NCI-H146 treated with DMSO at 0.1 percent for 48 hours (cell line): ENCODE data around the gene CRMP1.

Experiments used
- DNase-seq: peaks from one replicate; lab custom pipeline; 2025; ENCODE audit not compliant: unreplicated experiment; lab: John Stamatoyannopoulos, UW

The CRMP1 gene

DNA sequence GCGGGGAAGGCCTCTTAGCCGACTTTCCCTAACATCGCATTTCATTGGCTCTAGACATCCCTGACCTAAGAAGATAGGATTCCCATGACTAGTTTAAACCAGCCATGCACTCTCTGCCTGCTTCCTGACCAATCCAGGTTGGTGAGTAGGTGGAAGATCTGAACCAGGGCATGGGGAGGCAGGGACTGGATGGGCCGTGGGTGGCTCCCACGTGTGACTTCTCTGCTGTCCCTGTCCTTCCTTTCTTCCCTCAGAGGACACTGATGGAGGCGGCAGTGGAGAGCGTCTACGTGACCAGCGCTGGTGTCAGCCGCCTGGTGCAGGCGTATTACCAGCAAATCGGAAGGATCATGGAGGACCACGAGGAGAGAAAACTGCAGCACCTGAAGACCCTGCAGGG, 91.2 kb downstream of the CRMP1 start:
- DNase-seq = no peak

DNA sequence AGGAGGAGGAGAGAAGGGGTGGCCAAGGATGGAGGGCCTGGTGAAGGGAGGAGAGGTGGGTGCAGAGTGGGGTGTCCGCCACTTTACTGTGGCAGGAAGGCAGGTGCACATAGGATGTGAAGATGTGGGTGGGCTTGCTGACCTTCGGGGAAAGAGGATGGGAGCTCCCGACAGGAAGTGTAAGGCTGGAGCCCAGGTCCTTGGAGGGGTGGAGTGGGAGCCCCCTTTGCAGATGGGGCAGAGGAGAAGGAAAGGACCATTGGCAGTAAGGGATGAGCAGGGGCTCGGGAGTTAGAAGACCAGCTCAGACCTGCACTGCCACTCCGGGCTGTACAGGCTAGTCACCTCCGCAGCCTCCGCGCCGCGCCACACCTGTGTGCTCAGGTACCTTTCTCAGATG, 92.4 kb downstream of the CRMP1 start:
- DNase-seq = no peak

DNA sequence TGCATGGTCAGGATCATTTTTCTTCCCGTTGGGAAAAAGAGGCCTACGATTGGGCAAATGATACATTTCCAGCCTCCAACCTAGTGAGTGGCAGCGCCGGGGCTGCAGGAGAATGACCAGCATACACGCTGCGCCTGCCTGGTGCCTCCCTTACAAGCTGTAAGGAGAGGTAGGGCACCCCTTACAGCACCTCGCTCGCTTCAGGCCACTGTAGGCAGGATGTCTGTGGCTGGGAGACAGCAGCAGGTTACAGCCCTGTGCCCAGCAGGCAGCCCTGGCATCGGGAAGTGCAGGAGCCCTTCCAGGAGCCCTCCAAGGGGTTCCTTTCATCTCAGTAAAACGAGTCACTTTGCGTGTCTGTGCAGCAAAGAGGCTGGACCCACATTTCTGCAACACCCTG, 93.5 kb downstream of the CRMP1 start:
- no peak for DNase-seq

DNA sequence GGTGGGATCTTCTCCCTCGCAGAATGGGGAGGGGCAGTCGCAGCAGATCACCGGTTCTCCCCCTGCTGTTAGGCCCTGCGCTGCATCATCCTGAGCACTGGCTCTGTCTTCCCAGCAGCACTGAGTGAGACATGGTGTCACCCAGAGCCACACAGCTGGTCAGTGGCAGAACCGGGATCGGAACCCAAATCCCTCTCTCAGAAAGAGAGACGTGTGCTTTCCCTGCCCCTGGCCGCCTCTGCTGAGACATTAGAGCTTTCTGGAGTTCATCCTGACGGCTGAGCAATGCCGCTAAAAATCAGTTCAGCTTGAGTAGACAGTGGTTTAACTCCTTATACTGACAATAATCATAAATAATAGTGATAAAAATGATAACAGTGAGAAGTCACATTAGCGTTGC, 93.9 kb downstream of the CRMP1 start:
- DNase-seq = no peak

DNA sequence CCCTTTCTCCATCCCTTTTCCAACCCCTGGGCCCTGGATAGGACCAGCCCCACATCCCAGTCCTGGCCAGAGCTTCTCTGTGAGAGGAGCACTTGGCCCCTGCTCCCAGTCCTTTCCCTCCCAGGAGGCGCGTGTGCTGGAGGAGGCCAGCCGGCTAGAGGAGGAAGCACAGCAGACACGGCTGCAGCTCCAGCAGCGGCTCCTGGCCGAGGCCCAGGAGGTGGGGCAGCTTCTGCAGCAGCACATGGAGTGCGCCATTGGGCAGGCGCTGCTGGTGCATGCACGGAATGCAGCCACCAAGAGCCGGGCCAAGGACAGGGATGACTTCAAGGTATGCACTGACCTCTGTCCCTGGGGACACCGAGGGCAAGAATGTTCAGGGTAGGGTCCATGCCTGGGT, 94.4 kb downstream of the CRMP1 start:
- DNase-seq = no peak

DNA sequence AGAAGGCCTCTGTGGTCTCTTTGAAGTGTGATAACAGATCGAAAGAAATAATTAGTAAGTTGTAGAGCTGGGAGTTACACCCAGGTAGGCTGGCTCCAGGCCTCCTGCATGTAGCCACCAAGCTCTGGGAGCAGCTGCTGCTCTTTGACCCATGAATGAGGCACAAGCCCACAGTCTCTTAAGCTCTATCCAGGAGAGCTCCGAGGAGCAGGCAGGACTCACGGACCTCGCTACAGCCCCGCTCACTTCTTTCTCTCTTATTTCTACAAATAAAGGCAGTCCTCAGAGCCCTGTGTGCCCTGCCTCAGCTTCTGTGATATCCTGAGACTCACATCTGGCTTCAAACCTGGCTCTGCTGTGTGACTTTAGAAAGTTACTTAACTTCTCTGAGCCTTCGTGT, 95.0 kb downstream of the CRMP1 start:
- DNase-seq = no peak

DNA sequence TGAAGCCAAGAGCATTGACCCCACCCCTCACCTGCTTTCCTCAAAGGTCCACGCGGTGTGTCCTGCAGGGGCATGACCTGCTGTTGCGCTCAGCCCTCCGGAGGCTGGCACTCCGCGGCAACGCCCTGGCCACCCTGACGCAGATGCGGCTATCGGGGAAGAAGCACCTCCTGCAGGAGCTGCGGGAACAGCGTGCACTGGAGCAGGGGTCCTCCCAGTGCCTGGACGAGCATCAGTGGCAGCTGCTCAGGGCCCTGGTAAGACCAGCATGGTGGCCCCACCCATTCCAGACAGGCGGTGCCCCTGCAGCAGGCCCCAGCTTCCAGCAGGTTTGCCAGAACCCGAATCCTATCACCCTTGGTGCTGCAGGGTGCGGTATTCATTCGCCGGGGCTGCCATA, 95.9 kb downstream of the CRMP1 start:
- DNase-seq = no peak

DNA sequence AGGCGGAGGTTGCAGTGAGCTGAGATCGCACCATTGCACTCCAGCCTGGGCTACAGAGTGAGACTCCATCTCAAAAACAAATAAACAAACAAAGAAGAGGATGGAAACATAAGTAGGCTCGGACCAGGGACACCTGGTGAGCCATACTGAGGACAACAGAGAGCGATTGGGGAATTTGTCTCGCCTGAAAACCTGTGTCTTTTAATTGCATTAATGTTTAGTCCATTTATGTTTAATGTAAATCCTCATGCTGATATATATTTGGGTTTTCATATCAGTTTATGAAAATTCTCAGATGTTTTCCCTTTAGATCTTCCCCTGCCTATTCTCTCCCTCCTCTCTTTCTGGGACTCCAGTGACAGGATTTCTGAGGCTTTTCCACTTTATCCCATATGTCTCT, 97.3 kb downstream of the CRMP1 start:
- DNase-seq = no peak

DNA sequence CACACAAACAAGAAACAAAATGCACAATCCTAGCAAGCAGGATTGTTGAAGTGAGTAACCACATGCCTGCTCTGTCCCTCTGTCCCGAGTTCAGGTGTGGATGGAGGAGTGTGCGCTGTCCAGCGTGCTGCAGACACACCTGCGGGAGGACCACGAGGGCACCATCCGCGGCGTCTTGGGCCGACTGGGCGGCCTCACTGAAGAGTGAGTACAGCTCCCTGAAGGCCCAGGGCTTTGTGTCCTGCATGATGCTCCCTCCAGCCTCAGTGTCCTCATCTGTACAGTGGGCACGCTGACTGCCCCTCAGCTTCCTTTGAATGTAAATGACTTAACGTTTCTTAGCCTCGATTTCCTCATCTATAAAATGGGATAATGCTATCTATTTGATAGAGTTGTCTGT, 99.4 kb downstream of the CRMP1 start:
- no peak for DNase-seq

DNA sequence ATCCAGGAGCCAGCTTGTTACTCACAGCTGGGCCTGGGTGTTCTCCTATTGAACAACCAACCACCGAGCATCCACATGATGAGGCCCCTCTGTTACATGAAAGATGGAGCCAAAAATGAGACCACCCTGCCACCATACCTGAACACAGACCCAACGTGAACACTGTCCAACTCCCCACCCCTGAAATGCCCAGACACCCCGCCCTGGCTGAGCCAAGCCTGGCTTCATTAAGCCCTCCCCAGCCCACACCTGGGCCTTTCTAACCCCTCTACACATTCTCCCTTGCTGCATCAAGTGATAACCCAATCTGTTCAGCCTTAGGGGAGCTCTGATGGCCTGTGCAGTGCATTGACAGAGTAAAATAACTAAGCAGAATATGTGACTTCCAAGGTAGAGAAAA, 101.2 kb downstream of the CRMP1 start:
- DNase-seq = no peak

DNA sequence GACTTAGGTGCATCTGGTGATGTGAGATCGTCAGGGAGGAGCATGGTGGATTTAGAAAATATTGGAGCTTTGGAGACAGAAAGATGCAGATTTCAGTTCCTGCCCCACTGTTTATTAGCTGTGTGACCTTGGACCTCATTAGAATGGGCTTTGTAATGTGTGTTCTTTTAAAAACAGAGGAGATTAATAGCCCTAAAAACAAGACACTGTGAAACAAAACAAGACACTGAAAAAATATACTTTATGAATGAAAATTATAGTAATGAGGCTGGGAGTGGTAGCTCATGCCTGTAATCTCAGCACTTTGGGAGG, 102.4 kb downstream of the CRMP1 start:
- no peak for DNase-seq

DNA sequence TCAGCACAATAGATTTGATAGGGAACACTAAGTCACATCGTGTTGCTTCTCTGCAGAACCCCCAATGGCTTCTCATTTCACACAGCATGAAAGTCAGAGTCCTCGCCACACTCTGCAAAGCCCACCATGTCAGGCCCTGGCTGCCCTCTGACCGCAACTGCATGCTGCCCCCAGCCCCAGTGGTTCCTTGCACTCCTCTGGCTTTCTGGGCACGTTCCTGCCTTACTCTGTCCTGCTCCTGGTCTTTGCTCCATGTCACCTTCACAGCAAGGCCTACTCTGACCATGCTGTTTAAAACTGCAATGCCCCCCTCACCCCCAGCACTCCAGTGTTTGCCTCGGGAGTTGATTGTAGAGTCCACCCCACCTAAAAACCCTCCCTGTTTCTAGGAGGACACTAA, 103.7 kb downstream of the CRMP1 start:
- no peak for DNase-seq

DNA sequence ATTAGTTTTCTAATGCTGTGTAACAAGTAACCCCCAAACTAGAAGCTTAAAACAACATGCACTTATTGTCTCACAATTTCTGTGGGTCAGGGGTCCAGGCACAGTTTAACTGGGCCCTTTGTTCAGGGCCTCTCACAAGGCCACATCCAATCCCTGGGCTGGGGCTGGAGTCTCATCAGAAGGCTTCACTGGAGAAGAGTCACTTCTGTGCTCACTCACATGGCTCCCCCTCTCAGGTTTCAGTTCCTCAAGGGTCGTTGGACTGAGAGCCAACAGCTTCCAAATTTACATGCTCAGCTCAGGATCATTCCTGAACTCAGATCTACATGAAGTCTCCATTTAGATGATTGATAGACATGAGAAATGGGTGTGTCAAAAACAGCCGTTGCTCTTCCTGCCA, 104.7 kb downstream of the CRMP1 start:
- no peak for DNase-seq

DNA sequence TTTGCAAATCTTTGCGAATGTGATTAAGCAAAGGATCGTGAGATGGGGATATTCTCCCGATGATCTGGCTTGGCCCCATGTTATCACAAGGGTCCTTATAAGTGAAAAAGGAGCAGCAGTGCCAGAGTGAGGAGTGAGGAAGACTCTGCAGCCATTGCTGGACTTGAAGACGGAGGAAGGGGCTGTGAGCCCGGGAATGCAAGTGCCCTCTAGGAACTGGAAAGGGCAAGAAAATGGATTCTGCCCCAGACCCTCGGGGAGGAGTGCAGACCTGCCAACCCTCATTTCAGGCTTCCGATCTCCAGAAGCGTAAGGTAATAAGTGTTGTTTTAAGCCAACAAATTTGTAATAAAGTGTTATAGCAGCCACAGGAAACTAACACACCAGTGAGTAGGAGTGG, 105.6 kb downstream of the CRMP1 start:
- DNase-seq = no peak

DNA sequence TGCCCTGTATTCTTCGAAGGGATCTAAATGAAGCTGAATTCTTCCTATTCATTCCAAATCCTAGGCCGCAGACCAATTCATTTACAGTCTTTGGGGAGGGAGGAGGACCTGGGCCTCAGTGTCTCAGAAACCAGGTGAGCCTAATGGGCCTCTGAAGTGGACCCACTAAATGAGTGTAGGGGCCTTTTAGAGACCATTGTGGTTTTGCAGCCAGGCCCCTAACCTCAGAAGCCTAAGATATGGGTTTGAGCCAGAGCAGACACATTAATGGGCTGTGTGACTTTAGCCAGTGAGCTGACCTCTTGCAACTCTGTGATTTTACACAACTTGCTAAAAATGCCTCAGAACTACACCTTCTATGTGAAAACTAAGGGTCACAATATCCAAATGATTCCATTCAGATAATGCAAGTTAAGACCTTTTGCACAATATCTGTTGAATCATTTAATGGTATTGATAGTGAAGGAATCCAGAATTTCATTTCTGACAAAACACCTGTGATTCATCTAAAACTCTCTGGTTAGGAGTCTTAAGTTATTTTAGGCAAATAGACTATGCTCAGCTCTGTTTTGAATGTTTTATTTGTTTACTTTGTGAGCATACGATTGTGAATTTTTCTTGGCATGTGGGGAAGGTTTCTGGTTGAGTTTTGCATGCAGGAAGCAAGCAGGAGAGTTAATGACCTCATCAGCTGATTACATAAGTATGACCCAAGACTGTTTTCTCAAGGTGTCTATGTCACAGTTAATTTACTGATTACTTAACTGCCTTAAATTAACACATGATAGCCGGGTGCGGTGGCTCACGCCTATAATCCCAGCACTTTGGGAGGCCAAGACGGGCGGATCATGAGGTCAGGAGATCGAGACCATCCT, 106.8 kb downstream of the CRMP1 start:
- no peak for DNase-seq

DNA sequence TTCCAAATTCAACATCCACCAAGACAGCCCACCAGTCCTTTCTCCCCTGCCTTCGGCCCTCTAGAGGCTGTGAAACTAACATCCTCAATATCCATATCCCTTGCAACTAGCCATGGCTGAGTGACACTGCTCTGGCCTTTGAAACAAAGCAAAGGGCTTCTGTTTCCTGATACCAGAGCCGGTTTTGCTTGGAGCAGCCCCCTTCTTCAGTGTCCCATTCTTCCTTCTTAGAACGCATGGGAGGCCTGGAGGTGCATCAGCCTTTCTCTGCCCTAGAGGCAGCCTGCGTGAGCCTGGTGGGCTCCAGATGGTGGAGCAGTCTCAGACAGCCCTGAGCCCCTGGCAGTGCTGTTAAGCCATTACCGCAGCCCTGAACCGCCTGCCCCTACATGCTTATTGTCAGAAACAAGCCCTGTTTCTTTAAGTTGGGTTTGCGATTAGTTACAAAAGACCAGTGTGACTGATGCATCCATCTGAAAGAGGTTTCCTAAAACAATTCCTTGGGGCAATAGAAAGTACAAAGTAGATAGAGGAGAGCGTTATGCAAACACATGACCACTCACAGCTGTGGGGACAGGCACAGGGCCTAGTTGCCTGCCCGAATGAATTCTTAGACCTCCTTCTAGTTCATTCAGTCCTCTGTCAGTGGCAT, 107.8 kb downstream of the CRMP1 start:
- no peak for DNase-seq

DNA sequence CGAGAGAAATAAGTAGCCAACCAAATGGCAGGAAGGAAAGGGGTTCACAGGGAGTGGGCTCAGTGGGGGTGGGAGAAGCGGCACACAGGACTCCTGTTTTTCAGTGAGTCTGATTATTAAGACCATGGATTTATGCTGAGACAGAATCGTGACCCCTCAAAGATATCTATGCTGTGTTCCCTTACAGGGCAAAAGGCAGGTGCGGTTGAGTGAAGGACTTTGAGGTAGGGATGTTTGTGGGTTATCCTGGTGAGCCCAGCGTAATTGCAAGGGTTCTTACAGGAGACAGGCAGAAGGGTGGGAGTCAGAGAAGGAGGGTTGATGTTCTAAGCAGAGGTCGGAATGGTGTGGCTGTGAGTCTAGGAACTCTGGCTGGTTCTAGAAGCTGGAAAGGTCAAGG, 108.9 kb downstream of the CRMP1 start:
- no peak for DNase-seq

DNA sequence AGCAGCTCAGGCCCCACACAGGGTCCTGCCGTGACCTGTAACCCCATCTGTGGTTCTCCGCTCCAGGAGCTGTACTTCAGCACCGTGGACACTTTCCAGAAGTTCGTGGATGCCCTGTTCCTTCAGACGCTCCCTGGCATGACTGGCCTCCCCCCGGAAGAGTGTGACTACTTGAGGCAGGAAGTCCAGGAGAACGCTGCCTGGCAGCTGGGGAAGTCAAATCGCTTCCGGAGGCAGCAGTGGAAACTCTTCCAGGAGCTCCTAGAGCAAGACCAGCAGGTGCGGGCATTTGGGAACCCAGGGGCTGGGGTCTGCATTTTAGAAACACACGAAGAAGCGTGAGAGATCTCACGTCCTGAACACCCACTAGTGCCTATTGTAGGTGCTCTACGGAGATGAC, 109.4 kb downstream of the CRMP1 start:
- no peak for DNase-seq

DNA sequence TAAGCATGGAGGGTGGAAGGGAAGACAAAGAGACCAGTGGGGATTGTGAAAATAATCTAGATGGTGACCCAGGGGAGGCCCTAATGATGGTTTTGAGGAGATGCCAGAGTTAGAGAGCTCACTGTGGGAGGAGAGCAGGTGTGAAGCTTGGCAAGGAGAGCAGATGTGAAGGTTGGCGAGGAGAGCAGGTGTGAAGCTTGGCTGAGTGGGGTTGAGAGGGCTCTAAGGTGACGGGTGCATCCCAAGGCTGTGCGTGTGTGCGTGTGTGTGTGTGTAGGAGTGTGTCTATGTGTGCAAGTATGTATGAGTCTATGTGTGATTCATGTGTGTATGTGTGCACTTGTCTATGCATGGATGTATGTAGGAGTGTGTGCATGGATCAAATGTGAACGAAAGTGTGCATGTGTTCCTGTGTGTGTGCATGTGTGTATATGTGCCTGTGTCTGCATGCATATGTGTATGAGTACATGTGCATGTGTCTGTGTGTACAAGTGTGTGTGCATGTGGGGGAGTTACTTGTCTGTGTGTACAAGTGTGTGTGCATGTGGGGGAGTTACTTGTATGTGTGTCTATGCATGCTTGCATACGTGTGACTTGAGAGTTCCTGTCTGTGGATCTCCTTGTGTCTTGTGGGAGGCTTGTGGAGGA, 109.9 kb downstream of the CRMP1 start:
- no peak for DNase-seq

DNA sequence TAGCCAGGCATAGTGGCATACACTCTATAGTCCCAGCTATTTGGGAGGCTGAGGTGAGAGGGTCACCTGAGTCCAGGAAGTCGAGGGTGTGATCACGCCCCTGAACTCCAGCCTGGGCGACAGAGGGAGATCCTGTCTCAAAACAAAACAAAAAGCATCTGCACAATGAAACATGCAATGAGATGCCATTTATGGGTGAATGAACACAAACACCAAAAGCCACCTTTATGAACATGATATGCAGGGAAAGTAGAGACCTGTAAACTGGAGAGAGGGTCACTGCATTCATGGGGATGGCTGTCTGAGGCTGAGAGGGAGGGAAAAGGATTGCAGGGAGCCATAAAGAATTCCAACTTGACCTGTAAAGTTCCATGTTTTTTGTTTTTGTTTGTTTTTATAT, 111.2 kb downstream of the CRMP1 start:
- no peak for DNase-seq

DNA sequence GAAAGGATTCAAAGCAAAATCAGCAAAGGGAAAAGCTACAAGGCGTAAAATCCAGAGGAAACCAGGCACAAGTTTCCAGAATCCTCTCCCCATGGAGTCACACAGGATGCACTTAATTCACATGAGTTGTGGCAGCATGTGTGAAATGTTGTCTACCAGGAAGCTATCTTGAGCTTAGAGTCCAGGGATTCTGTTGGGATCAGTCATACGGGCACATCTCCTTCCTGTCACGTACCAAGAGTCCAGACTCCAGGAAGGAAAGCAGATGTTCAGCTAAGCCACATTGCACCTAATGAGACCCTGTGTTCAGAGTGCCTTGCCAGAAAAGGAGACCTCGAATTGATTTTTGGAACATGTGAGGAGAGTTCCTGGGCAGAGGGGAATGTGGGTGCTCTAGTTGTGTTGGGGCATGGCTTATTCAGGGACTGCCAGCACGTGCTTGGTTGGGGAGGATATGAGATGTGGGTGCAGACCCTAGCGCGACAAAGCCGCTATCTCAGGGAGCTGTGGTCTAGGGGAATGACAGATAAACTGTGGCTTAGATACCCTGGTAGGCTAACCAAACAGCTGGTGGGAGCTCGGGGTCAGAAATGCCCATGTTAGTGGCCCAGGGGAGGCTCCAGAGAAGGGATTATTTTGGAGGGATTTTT, 111.9 kb downstream of the CRMP1 start:
- DNase-seq = no peak

DNA sequence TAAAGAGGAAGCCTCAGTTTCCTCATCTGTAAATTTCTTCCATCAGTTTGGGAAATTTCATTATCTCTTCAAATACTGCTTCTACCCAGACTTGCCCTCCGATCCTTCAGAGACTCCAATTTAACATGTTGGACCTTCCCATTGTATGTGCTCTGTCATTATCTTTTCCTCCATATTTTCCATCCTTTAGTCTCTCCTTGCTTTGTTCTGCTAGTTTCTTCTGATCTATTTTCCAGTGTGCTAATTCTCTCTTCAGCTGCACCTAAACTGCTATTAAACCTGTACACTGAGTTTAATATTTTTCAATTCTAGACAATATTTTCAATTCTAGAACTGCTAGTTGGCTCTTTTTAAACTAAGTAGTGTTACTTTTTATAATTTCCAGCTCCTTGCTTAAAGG, 116.4 kb downstream of the CRMP1 start:
- DNase-seq = no peak
